Activated CD8-positive, alpha-beta memory T cell treated with anti-CD3 and anti-CD28 coated beads for 24 hours (primary cell): Measurements from ENCODE around the gene CASP10.
A peak's percentile ranks its signal among the peaks of the same experiment; 100 is the strongest.

Experiments used
- DNase-seq: peaks from one replicate; pipeline ENCODE4 v3.0.0-alpha.2; 2020

Gene CASP10

GRCh38 chr2:201200345-201200744 is 17.4 kb downstream of the CASP10 start:
- DNase-seq, result no peak

DNA sequence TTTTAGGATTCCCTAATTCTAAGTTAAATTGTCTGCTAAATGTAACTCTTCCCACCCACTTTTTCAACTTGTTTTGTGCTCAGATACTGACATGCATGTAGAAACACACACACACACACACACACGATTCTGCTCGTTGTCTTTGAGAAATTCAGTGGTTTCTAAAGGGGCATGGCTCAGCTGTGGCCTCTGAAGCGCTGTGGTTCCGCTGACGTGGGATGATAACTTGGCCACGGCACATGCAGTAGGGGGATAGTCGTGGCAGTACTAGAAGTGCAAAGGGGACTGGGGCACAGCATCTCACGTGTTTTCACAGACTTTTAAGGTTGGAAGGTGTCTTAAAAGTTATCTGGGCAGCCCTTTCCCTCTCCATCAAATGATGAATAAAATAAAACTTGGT is 18.4 kb downstream of the CASP10 start:
- no peak for DNase-seq

DNA sequence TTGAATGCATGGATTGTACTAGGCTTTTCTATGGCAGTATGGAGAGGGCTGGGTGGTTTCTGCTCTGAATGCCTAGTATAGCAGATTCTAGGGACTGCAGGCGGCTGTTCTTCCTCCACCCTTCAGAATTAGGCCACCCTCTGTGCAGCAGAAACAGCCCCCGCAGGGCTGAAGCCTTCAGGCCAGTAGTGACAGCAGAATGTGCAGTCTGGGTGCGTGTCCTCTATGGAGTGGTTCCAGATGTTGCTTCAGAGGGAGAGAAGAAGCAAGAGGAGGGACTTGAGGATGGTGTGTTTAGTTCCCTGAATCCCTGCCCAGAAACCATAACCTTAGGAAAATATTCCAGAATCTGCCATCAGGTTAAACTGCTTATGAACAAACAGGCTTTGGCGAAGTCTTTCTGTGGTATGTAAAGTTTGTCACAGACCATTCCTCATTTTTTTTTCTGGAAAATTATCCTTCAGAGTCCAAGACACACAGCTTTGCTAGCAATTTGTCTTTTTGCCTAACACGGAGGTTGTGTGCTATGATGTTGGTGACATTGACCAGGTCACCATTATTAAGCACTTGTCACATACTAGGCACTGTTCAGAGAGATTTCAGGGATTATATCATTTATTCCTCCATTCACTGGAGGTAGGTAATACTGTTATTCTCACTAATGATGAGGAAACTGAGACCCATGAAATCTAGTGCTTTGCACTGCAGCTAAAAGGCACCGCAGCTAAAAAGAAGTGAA is 21.1 kb downstream of the CASP10 start:
- no peak for DNase-seq

DNA sequence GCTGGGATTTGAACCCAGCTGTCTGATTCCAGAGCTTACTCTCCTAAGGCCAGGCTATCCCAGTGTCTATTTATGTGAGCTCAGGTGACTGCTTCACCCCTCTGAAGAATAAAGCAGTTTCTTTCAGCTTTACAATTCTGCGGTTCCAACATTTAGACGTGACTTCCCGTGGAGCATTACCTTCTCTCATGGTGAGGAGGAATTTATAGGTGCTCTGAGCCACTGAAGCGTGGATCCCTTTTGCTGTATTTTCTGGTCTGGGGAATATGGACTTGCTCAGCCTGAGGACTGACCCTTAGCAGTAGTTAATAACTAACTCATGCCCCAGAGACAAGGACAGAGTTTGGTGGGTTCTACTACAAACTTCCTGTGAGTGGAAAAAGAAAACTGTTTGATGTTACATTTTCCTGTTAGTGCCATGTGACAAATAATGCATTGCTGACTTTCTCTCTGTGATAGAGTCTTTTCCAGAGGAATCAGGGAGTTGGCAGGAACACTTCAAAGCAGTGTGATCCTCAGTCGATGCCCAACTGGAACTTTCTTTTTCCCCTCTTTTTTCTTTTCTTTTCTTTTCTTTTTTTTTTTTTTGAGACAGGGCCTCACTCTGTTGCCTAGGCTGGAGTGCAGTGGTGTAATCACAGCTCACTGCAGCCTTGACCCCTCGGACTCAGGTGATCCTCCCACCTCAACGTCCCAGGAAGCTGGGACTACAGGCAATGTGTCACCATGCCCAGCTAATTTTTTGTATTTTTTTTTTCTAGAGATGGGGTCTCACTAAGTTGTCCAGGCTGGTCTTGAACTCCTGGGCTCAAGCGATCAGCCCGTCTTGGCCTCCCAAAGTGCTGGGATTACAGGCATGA is 21.9 kb downstream of the CASP10 start:
- no peak for DNase-seq

DNA sequence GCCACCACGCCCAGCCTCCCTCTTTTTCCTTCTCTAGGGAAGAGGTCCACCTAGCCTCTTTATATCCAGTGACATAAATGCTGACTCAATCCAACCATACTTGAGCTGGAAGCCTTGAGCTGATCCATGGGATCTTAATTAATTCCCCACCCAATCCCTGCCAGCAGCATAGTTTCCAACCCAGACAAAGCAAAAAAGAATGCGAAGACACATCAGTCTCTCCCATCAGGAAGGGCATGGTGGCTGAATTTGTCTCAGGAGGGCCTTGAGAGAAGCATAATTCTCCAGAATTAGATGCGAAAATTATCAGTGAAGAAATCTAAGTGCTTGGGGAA is 22.5 kb downstream of the CASP10 start:
- no peak for DNase-seq

GRCh38 chr2:201208563-201209252 is 25.8 kb downstream of the CASP10 start:
- no peak for DNase-seq

DNA sequence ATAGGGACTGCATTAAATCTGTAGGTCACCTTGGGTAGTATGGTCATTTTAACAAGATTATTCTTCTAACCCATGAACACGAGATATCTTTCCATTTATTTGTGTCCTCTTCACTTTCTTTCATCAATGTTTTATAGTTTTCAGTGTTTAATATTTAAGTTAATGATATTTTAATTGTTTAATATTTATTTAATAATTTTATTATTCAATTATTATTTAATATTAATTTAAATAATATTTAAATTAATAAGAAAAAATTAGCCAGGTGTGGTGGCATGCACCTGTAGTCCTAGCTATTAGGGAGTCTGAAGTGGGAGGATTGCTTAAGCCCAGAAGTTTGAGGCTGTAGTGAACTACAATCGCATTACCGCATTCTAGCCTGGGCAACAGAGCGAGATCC is 33.0 kb downstream of the CASP10 start:
- no peak for DNase-seq

GRCh38 chr2:201216918-201217317 is 34.0 kb downstream of the CASP10 start:
- no peak for DNase-seq

GRCh38 chr2:201218780-201219179 is 35.8 kb downstream of the CASP10 start:
- DNase-seq, result no peak

DNA sequence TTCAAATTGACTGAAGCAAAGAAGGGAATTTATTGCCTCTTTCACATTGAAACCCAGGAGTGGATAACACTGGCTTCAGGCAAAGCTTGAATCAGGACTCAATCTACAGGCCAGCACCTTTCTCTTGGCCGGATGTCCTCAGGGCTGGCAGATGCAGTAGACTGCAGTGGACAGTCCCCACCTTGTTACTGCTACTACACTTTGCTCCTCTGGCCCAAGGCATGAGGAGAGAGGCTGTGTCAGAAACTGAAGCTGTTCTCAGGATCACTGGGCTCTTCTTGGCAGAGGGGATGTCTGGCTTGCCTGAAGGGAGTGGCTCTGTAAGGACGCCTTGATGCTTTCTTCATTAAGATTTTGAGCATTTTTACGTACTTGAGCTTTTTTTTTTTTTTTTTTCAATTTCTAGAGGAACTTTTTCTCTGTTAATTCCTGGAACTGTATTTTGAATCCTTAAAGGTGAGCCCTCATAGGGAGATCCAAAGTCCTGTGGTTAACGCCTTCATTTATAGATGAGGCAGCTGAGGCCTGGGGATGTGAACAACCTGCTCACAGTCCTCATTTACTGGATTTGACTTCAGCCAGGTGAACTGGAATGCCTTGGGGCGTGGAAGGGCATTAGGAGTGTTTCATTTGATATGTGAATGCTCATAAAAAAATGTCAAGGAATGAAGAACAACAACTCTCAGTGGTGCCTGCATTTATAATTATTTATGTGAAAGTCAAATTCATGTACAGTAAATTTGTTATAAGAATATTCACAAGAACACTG is 36.6 kb downstream of the CASP10 start:
- no peak for DNase-seq

DNA sequence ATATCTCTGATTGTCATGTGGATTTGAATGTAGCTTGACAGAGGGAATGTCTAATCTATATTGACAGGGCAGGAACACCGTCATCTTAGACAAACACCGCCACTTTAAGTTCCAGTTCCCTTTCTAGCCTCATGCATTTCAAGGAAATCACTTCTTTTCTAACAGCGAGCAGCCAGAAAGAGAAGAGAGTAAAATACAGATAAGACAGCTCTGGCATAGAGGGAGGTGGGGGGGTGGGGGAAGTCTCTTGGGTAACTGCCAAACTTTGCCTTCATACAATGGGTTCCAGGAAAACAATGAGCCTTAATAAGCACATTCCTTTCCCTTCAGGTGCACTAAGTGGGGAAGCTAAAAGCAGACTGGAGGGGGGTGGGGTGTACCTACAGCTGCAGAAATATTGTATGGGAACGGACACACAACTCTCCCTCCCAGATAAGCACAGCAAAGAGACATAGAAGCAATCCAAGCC is 37.2 kb downstream of the CASP10 start:
- no peak for DNase-seq

GRCh38 chr2:201223089-201224073 is 40.4 kb downstream of the CASP10 start:
- DNase-seq, result no peak

DNA sequence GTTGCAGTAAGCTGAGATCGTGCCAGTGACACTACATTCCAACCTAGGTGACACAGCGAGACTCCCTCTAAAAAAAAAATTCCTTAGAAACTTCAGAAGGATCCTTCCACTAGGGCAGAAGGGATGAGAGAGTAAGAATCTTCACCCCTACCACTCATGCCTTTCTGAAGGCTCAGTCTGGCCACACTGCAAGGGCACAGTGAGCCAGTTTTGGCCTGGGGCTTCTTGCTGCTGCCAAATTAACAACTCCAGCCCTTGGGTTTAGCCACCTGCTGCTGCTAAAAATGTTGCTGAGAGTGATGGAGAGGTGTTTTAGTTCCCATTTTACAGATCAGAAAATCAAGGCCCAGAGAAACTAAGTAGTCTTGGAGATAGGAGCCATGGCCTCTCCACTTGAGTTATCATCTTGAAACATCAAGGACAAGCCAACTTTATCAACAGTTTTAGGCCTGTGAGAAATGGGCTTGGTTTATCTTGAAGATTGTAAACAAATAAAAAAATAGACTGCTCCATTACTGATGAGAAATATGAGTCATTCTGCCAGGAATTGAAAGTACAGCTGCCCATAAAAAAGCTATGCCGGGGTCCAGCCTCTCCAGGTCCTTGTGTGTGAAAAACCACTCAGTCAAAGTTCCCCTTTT is 45.5 kb downstream of the CASP10 start:
- DNase-seq, result no peak

DNA sequence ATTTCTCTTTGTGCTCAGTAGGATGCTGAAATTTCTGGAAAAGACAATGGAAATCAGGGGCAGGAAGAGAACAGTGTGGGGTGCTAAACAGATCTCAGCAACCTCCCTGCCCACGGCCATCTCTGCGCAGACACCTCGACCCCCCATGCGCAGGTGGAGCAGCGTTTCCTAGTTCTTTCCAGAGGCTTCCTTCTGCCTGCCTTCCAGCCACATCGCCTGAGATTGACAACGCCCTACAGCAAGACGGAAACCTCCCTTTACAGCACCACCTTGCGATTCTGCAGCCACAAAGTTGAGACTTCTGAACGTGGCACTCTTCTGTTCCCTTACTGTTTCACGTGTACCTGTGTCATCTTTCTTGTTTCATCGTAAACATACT is 46.0 kb downstream of the CASP10 start:
- no peak for DNase-seq

DNA sequence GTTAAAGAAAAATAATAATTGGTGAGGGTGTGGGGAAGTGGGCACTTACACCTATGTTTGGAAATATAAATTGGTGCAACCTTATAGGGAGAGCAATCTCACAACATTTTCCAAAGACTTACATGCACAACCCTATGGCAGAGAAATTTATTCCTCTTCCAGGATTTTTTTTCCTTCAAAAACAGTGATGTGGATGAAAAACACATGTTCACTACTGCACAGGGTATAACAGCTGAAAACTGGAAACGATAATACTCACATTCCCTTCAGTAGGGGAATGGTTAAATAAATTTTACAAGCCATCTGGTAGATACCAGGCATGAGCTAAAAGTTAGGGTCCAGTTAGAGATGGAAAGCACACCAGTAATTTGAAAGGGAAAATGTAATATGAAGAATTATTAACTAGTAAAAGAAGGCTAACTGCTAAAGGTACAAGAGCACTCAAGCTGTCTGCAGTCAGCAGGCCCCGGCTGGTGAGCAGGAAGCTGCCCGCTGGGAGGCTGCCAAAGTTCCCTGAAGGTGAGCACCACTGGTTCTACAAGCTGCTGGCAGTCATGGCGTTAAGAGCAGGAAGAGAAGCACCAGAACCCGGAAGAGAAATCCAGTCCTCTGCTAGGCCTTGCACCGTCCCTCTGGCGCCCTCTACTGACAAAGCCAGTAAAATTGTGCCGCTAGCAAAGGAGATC is 49.0 kb downstream of the CASP10 start:
- DNase-seq, result peak; percentile 93

DNA sequence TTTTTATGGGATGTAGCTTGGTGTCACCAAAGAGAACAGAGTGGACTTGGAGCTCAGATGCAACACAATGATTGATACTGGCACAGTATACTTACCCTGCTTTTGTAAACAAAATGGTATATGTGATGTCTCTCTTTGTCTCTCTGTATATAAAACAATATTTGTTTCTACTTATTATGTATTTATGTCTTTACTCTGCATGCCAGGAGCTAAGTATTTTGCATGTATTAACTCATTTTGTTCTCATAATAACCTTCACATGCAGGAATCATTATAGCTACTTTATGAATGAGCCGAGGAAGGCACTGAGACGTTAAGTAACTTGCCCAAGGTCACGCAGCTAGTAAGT is 49.5 kb downstream of the CASP10 start:
- DNase-seq, result no peak

DNA sequence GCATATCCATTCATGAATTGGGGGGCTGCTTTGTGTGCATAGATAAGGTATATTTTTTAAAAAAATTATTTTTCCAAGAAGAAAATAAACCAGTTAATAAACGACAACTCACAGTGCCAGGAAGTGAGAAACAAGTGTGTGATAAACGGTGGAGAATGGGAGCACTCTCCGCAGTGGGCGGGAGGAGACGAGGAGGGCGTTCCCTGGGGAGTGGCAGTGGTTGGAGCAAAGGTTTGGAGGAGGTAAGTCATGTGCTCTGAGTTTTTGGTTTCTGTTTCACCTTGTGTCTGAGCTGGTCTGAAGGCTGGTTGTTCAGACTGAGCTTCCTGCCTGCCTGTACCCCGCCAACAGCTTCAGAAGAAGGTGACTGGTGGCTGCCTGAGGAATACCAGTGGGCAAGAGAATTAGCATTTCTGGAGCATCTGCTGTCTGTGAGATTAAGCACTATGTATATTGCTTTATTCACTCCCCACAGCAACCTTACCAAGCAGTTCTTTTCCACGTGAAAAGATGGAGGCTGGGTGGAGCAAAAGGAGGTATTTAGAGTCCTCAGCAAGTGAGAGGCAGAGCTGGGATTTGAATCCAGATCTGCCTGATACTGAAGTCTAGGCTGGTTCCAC is 50.4 kb downstream of the CASP10 start:
- peak; percentile 90 for DNase-seq

GRCh38 chr2:201233812-201234662 is 51.1 kb downstream of the CASP10 start:
- DNase-seq, result peak; percentile 77

DNA sequence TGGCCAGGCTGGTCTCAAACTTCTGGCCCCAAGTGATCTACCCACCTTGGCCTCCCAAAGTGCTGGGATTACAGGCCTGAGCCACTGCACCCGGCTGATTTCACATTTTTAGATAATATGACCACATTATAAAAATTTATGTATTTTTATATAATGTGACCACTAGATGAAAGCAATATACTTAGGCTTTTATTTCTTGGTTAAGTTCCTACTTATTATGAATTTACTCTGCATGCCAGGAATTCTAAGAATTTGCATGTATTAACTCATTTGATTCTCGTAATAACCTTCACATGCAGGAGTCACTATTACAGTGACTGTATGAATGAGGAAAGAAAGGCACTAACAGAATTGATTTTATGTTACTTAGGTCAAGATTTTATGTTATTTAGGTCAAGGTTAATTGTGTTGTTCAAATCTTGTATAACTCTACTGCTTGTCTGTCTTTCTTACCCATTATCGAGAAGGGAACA is 51.8 kb downstream of the CASP10 start:
- DNase-seq, result no peak
